ENCODE data around the gene EIF4EBP2. TPM values are rescaled to one million over a fixed set of nuclear protein-coding genes. Genes with fewer than 3 reads are reported as not detected.
A peak's percentile ranks its signal among the peaks of the same experiment; 100 is the strongest.

The EIF4EBP2 gene
- total RNA-seq, 1 experiment from 2014 or later: 93.2 TPM

DNA sequence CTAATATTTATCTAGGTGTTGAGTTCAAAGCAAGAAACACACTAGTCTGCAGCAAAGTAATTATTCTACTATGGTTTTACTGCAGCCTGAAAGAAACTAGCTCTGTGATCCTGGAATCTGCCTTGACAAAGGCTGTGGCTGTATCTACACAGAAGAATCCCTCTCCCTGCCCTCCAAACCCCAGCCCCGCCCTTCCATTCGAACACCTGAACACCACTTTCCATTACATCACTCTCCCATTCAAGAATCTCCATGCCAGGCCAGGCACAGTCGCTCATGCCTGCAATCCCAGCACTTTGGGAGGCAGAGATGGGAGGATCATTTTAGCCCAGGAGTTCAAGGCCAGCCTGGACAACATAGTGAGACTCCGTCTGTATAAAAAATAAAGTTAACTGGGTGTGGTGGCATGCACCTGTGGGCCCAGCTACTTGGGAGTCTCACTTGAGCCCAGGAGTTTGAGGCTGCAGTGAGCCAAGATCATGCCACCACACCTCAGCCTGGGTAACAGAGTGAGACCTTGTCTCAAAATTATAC lies 44.9 kb upstream of the EIF4EBP2 start:
- Histone ChIP-seq H3K18ac (ENCODE audit: insufficient read length, low read depth, low read length) (no peak overlapping the region), H3K27me3 (ENCODE audit: insufficient read depth, low read length) (no peaks in the 10 kb centered on the region), H3K23me2 (ENCODE audit: insufficient read length, low read depth, low read length, poor library complexity, severe bottlenecking) (no peaks in the 10 kb centered on the region), H3K4me2 (ENCODE audit: insufficient read depth, insufficient read length, low read length) (no peak overlapping the region), H3K9ac (ENCODE audit: extremely low read depth, insufficient read length, low read length) (no peak overlapping the region), H3K4me1 (ENCODE audit: insufficient read depth, low read length) (no peaks in the 10 kb centered on the region), H4K8ac (replicated peaks; ENCODE audit: insufficient read length, low read depth, low read length) (no peak overlapping the region), H2BK20ac (ENCODE audit: low read depth, low read length, poor library complexity, severe bottlenecking) (no peak overlapping the region), H4K20me1 (ENCODE audit: control insufficient read depth, insufficient read depth, insufficient read length) (no peaks in the 10 kb centered on the region), H2AK5ac (ENCODE audit: insufficient read length, low read length) (no peak overlapping the region), H3K9me3 (ENCODE audit: control insufficient read depth, low read depth, low read length) (no peaks in the 10 kb centered on the region), H2BK15ac (ENCODE audit: low read depth, low read length) (no peak overlapping the region), H3K4ac (ENCODE audit: low read depth, low read length) (no peak overlapping the region), H2BK12ac (ENCODE audit: insufficient read length, low read depth, low read length) (no peak overlapping the region), H4K5ac (ENCODE audit: insufficient read length, low read depth, low read length) (no peak overlapping the region), H4K91ac (ENCODE audit: insufficient read length, low read depth, low read length) (no peak overlapping the region), H3K79me1 (ENCODE audit: insufficient read depth, low read depth, low read length, poor library complexity, severe bottlenecking) (no peaks in the 10 kb centered on the region), H2BK120ac (ENCODE audit: low read depth, low read length, poor library complexity, severe bottlenecking) (no peak overlapping the region), H3T11ph (ENCODE audit: low read length) (no peak overlapping the region), H2AFZ (ENCODE audit: low read length) (no peak overlapping the region), H2BK5ac (ENCODE audit: insufficient read length, low read length) (no peak overlapping the region), H3K27ac (ENCODE audit: insufficient read length, low read depth, low read length) (no peak overlapping the region), H3K79me2 (ENCODE audit: insufficient read depth, low read length) (no peaks in the 10 kb centered on the region), H3K23ac (ENCODE audit: insufficient read length, low read depth, low read length) (no peak overlapping the region), H3K56ac (ENCODE audit: insufficient read length, low read depth, low read length) (no peak overlapping the region), H3K14ac (ENCODE audit: insufficient read depth, low read length) (no peak overlapping the region)
- H3K4me3 Mint-ChIP-seq: no peak overlapping the region
- H3K27me3 Mint-ChIP-seq (ENCODE audit: low read depth): no peaks in the 10 kb centered on the region; the same call in 1 of the 2 replicates
- TF ChIP-seq, protein P1, sequence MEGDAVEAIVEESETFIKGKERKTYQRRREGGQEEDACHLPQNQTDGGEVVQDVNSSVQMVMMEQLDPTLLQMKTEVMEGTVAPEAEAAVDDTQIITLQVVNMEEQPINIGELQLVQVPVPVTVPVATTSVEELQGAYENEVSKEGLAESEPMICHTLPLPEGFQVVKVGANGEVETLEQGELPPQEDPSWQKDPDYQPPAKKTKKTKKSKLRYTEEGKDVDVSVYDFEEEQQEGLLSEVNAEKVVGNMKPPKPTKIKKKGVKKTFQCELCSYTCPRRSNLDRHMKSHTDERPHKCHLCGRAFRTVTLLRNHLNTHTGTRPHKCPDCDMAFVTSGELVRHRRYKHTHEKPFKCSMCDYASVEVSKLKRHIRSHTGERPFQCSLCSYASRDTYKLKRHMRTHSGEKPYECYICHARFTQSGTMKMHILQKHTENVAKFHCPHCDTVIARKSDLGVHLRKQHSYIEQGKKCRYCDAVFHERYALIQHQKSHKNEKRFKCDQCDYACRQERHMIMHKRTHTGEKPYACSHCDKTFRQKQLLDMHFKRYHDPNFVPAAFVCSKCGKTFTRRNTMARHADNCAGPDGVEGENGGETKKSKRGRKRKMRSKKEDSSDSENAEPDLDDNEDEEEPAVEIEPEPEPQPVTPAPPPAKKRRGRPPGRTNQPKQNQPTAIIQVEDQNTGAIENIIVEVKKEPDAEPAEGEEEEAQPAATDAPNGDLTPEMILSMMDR (conservative IDR thresholded peaks at IDR 0.05): no peak
- DNase-seq: no peak
- peak overlapping the region in 1 of 3 experiments; percentile 71; a peak in 1 of 7 replicates for H3K27ac Mint-ChIP-seq
- WGBS (ENCODE audit: extremely low coverage, insufficient read length, low lambda C conversion rate): no CpG with 5 or more reads among the region's 4 CpGs
- H3K9me3 Mint-ChIP-seq: no peaks in the 10 kb centered on the region
- H3K36me3 Mint-ChIP-seq (ENCODE audit: insufficient read depth in 1 of 3, low read depth in 3 of 3): no peaks in the 10 kb centered on the region; a peak in 2 of 7 replicates
- H3K4me1 Mint-ChIP-seq: peaks cover 3 to 15% of the 10 kb centered on the region in 2 experiments; a peak in 3 of 4 replicates

Measured in H9 (cell line).